ENCODE results near the gene GATAD2B. TPM values are rescaled to one million over a fixed set of nuclear protein-coding genes. Genes with fewer than 3 reads are reported as not detected.

Gene GATAD2B
- total RNA-seq, 4 donors from 2014 or later: 22.0 to 40.7 (median 28.1) TPM

DNA sequence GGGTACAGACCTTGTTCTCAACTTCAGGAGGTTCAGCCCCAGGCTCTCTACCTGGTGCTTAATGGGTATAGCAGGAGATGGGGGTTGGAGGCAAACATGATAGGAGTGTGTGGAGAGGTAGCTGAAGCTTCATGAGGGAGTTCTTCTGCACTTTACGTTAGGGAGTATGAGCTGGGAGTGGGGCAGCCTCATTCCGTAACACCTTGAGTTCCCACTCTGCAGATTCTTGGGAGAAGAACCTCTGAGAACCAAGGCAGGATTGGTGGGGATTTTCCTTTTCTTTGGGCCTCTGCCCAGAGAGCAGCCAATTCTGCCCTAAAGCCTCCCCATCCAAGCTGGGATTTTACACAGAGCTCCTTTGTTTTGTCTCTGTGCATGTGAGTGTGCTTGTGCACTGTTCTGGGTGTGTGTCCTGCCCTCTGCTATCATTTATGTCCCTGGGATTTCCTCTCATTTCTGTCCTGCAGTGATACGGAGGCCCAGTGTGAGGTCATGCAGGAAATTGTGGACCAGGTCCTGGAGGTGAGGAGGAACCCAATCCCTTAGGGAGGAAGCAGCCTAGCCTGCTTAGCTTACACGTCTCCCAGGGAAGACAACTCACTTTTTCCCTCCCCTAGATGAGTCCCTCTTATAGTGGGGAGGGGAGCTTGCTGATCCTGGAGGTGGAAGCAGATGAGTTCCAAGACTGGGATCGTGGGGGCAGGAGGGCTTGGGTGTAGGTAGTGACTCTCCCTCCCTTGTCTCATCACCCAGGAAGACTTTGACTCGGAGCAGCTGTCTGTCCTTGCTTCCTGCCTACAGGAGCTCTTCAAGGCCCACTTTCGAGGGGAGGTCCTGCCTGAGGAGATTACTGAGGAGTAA, 159.2 kb downstream of the GATAD2B start:
- Histone ChIP-seq H3K4me3 (no peak overlapping the region), H3K4me1 (peaks cover 0 to 8% of the 10 kb centered on the region in 2 donors), H3K27ac (peak overlapping the region; percentile 47 to 61 (median 58)), H3K27me3 (no peaks in the 10 kb centered on the region), H3K9me3 (no peaks in the 10 kb centered on the region), H3K36me3 (peaks cover 0 to 72% of the 10 kb centered on the region in 2 donors)
- peak in 1 of 2 donors; percentile 42 for ATAC-seq
- DNase-seq: no peak
- intact Hi-C loops (cut with DNase I; ENCODE audit: low total_unique reads) (no loop called here), in situ Hi-C loops (cut with MboI; ENCODE audit: low sequenced_read_pairs in 4 of 4) (no loop called here)
- no peak for TF ChIP-seq CTCF (IDR thresholded peaks at IDR 0.05 in 4 of 5, conservative IDR thresholded peaks at IDR 0.05 in 1 of 5)
- no peak for TF ChIP-seq POLR2A (IDR thresholded peaks at IDR 0.05)

GRCh38 chr1:153760440-153760839, 162.3 kb downstream of the GATAD2B start:
- ATAC-seq: peak; percentile 82 to 93
- in situ Hi-C loops (cut with MboI; ENCODE audit: low sequenced_read_pairs in 4 of 4): no loop called here
- no peak overlapping the region for H3K4me3 ChIP-seq

More at GRCh38 chr1:153760440-153760839, 162.3 kb downstream of the GATAD2B start:
- H3K4me1 ChIP-seq: peaks cover 0 to 8% of the 10 kb centered on the region in 2 donors
- intact Hi-C loops (cut with DNase I; ENCODE audit: low total_unique reads): no loop called here
- peaks cover 0 to 84% of the 10 kb centered on the region in 2 donors for H3K36me3 ChIP-seq
- no peak for DNase-seq
- H3K27ac ChIP-seq: peak overlapping the region in 3 of 4 donors; percentile 32 to 68 (median 57)
- H3K9me3 ChIP-seq: no peaks in the 10 kb centered on the region
- TF ChIP-seq CTCF (IDR thresholded peaks at IDR 0.05 in 4 of 5, conservative IDR thresholded peaks at IDR 0.05 in 1 of 5): no peak
- TF ChIP-seq POLR2A (IDR thresholded peaks at IDR 0.05): no peak
- H3K27me3 ChIP-seq: no peaks in the 10 kb centered on the region

Small RNAs within 50 kb of the gene (microRNA-seq; reads per million reads assigned to microRNA genes)
- 0 to 1.2 reads per million in 2 donors for gene MIR6737 (ENCODE audit: borderline replicate concordance in 2 of 2)

Other genes with a start within 250 kb of the GATAD2B start
- 1 to 10 TPM; 3.0 to 7.1 (median 4.5) TPM for gene NPR1, start 244.3 kb downstream of the GATAD2B start, total RNA-seq
- gene INTS3, start 194.9 kb downstream of the GATAD2B start, total RNA-seq: 10 to 100 TPM; 16.1 to 28.0 (median 19.9) TPM
- 1 to 10 TPM; 2.3 to 7.9 (median 3.7) TPM for gene SLC27A3, start 147.6 kb downstream of the GATAD2B start, total RNA-seq
- 10 to 100 TPM; 38.0 to 45.8 (median 40.1) TPM for gene DENND4B, start 23.7 kb upstream of the GATAD2B start, total RNA-seq
- gene CRTC2, start 35.6 kb upstream of the GATAD2B start, total RNA-seq: 10 to 100 TPM; 17.4 to 27.1 (median 23.3) TPM
- 10 to 100 TPM; 37.1 to 63.2 (median 47.9) TPM for gene SLC39A1, start 40.6 kb upstream of the GATAD2B start, total RNA-seq
- gene CREB3L4, start 44.9 kb upstream of the GATAD2B start, total RNA-seq: 1 to 10 TPM; 4.5 to 7.9 (median 5.7) TPM
- 100 to 1,000 TPM; 157 to 309 (median 259) TPM for gene JTB, start 54.7 kb upstream of the GATAD2B start, total RNA-seq
- gene RAB13, start 63.4 kb upstream of the GATAD2B start, total RNA-seq: 10 to 100 TPM in 1 of 4 donors, 1 to 10 TPM in 3; 6.4 to 12.3 (median 9.1) TPM
- 1,000 to 10,000 TPM; 1,269 to 1,948 (median 1,828) TPM for gene RPS27, start 67.8 kb upstream of the GATAD2B start, total RNA-seq
- gene NUP210L, start 232.1 kb upstream of the GATAD2B start, total RNA-seq: under 1 TPM in 3 of 4 donors, not detected in 1; 0.07 to 0.24 (median 0.10) TPM